Measurements from ENCODE around the gene GNGT1. TPM values are rescaled to one million over a fixed set of nuclear protein-coding genes. Genes with fewer than 3 reads are reported as not detected.

The GNGT1 gene
- polyA plus RNA-seq, 1 of the 3 experiments (the other 2 are of a cell fraction) = 0.15 TPM

GRCh38 chr7:93949423-93949822 lies 43.1 kb downstream of the GNGT1 start (continued):
- TF ChIP-seq, protein P1, sequence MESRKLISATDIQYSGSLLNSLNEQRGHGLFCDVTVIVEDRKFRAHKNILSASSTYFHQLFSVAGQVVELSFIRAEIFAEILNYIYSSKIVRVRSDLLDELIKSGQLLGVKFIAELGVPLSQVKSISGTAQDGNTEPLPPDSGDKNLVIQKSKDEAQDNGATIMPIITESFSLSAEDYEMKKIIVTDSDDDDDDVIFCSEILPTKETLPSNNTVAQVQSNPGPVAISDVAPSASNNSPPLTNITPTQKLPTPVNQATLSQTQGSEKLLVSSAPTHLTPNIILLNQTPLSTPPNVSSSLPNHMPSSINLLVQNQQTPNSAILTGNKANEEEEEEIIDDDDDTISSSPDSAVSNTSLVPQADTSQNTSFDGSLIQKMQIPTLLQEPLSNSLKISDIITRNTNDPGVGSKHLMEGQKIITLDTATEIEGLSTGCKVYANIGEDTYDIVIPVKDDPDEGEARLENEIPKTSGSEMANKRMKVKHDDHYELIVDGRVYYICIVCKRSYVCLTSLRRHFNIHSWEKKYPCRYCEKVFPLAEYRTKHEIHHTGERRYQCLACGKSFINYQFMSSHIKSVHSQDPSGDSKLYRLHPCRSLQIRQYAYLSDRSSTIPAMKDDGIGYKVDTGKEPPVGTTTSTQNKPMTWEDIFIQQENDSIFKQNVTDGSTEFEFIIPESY (IDR thresholded peaks at IDR 0.05; ENCODE audit: borderline replicate concordance, low read depth) = no peak
- TF ChIP-seq RFX5 (IDR thresholded peaks at IDR 0.05; ENCODE audit: low read length) = no peak
- no peak for TF ChIP-seq ELF1 (IDR thresholded peaks at IDR 0.05)
- peak; percentile 88 for TF ChIP-seq JUND (IDR thresholded peaks at IDR 0.05)
- peak; percentile 85 for TF ChIP-seq FOSL2 (IDR thresholded peaks at IDR 0.05; ENCODE audit: borderline replicate concordance, low read depth)
- TF ChIP-seq TAF1 (IDR thresholded peaks at IDR 0.05; ENCODE audit: borderline replicate concordance, low read depth, low read length) = no peak
- no peak for TF ChIP-seq NRF1 (IDR thresholded peaks at IDR 0.05; ENCODE audit: low read depth, low read length)
- peak; percentile 79 to 87 for TF ChIP-seq EP300 (IDR thresholded peaks at IDR 0.05; ENCODE audit: borderline replicate concordance in 1 of 2, low read depth in 1 of 2, low read length in 1 of 2)
- TF ChIP-seq YY1 (IDR thresholded peaks at IDR 0.05; ENCODE audit: low read depth) = peak; percentile 34; the same call in 1 of the 2 replicates
- TF ChIP-seq EZH2phosphoT487 (IDR thresholded peaks at IDR 0.05; ENCODE audit: borderline replicate concordance, low read depth) = no peak

- Histone ChIP-seq H3K4me2 (no peak overlapping the region), H3F3A (replicated peaks; ENCODE audit: insufficient read depth) (peaks cover 6% of the 10 kb centered on the region), H3K36me3 (replicated peaks in 1 of 2; ENCODE audit: control insufficient read depth in 1 of 2, insufficient read depth in 2 of 2, low read length in 1 of 2) (no peaks in the 10 kb centered on the region), H3K27me3 (ENCODE audit: insufficient read depth) (no peaks in the 10 kb centered on the region), H3K9me2 (no peaks in the 10 kb centered on the region), H3K4me3 (ENCODE audit: low read depth in 2 of 2, low read length in 1 of 2) (no peak overlapping the region), H3K9me3 (no peaks in the 10 kb centered on the region), H2AFZ (ENCODE audit: low read depth) (no peak overlapping the region), H3K9ac (no peak overlapping the region), H4K20me1 (ENCODE audit: insufficient read depth) (no peaks in the 10 kb centered on the region), H3K79me2 (ENCODE audit: insufficient read depth) (no peaks in the 10 kb centered on the region), H3K27ac (ENCODE audit: low read depth in 2 of 2, low read length in 1 of 2) (no peak overlapping the region), H3K4me1 (ENCODE audit: control insufficient read depth in 1 of 2, insufficient read depth in 2 of 2, low read depth in 1 of 2, low read length in 1 of 2) (peaks cover 10 to 23% of the 10 kb centered on the region in 2 experiments; a peak in 3 of 4 replicates)
- TF ChIP-seq JUND (IDR thresholded peaks at IDR 0.05) (no peak), TAF1 (IDR thresholded peaks at IDR 0.05; ENCODE audit: borderline replicate concordance, low read depth, low read length) (no peak), RCOR1 (IDR thresholded peaks at IDR 0.05; ENCODE audit: low read length) (no peak), CHD2 (IDR thresholded peaks at IDR 0.05; ENCODE audit: low read length, partially characterized antibody) (no peak), GABPA (IDR thresholded peaks at IDR 0.05; ENCODE audit: low read depth) (no peak), EZH2phosphoT487 (IDR thresholded peaks at IDR 0.05; ENCODE audit: borderline replicate concordance, low read depth) (no peak), FOSL2 (IDR thresholded peaks at IDR 0.05; ENCODE audit: borderline replicate concordance, low read depth) (no peak), MXI1 (IDR thresholded peaks at IDR 0.05; ENCODE audit: low read depth, low read length) (no peak), NFIC (IDR thresholded peaks at IDR 0.05; ENCODE audit: borderline replicate concordance) (no peak), RXRA (IDR thresholded peaks at IDR 0.05; ENCODE audit: borderline replicate concordance, low read depth) (no peak), REST (IDR thresholded peaks at IDR 0.05; ENCODE audit: low read depth, low read length) (no peak), SIN3A (IDR thresholded peaks at IDR 0.05; ENCODE audit: borderline replicate concordance, low read depth, low read length) (no peak), TEAD4 (IDR thresholded peaks at IDR 0.05; ENCODE audit: borderline replicate concordance, insufficient read depth) (no peak)
- TF ChIP-seq, protein P1 (IDR thresholded peaks at IDR 0.05; ENCODE audit: borderline replicate concordance, low read depth) = no peak
- TF ChIP-seq, protein P2, sequence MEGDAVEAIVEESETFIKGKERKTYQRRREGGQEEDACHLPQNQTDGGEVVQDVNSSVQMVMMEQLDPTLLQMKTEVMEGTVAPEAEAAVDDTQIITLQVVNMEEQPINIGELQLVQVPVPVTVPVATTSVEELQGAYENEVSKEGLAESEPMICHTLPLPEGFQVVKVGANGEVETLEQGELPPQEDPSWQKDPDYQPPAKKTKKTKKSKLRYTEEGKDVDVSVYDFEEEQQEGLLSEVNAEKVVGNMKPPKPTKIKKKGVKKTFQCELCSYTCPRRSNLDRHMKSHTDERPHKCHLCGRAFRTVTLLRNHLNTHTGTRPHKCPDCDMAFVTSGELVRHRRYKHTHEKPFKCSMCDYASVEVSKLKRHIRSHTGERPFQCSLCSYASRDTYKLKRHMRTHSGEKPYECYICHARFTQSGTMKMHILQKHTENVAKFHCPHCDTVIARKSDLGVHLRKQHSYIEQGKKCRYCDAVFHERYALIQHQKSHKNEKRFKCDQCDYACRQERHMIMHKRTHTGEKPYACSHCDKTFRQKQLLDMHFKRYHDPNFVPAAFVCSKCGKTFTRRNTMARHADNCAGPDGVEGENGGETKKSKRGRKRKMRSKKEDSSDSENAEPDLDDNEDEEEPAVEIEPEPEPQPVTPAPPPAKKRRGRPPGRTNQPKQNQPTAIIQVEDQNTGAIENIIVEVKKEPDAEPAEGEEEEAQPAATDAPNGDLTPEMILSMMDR (IDR thresholded peaks at IDR 0.05) = no peak
- WGBS (ENCODE audit: low lambda C conversion rate) = 95% methylated on average over 2 of the region's 2 CpGs
- POLR2A ChIA-PET = no interaction called here
- CTCF ChIA-PET = interaction anchor here (1.3 to 1.7 kb wide), 2 partner anchors 10 to 27 kb away, joined by 3 to 4 read pairs; no protein-coding TSS in a partner anchor
- no peak for DNase-seq
Measured at GRCh38 chr7:93955304-93955703, 48.9 kb downstream of the GNGT1 start.

Measured in SK-N-SH (cell line).